Urinary bladder (tissue), 4 donors: ENCODE measurements around the gene CRTC1. TPM values are rescaled to one million over a fixed set of nuclear protein-coding genes. Genes with fewer than 3 reads are reported as not detected.

ENCODE experiments used
- DNase-seq: peaks from one replicate; pipeline ENCODE4 v3.0.0-alpha.2; 2015; ENCODE audit errors: extremely low spot score
- H3K27ac ChIP-seq: one replicate; pipeline ENCODE4 v1.5.1; 2013; ENCODE audit warnings: low read depth, mild to moderate bottlenecking, moderate library complexity
- H3K36me3 ChIP-seq: one replicate; pipeline ENCODE4 v1.6.1; 2013; ENCODE audit warnings: mild to moderate bottlenecking, moderate library complexity; ENCODE audit not compliant: insufficient read depth
- H3K4me1 ChIP-seq: one replicate; pipeline ENCODE4 v1.6.1; 2013; ENCODE audit warnings: mild to moderate bottlenecking, moderate library complexity; ENCODE audit not compliant: insufficient read depth
- H3K4me3 ChIP-seq: one replicate; pipeline ENCODE4 v1.5.1; 2013; ENCODE audit warnings: low read depth, low read length
- WGBS: extraction: QIAGEN DNeasy Blood & Tissue Kit; methylation state at CpG from one replicate; pipeline ENCODE4 v1.1.7; 2013; 5-methylcytosine and 5-hydroxymethylcytosine counted together
- polyA plus RNA-seq: library from polyadenylated mRNA; stranded (reverse); fragments of 200-250 nt; gene quantifications from one replicate; pipeline ENCODE4 v1.2.3, GENCODE V29; 2013
- total RNA-seq: library from RNA; depleted of rRNA; stranded (reverse); fragments of >200 nt; gene quantifications from one replicate; pipeline ENCODE4 v1.2.3, GENCODE V29; 2014
- donor health status: healthy with polysubstance abuse.
- donor health status: healthy.

The CRTC1 gene
- total and polyA plus RNA-seq, 2 donors, result 4.8 to 13.6 TPM

DNA sequence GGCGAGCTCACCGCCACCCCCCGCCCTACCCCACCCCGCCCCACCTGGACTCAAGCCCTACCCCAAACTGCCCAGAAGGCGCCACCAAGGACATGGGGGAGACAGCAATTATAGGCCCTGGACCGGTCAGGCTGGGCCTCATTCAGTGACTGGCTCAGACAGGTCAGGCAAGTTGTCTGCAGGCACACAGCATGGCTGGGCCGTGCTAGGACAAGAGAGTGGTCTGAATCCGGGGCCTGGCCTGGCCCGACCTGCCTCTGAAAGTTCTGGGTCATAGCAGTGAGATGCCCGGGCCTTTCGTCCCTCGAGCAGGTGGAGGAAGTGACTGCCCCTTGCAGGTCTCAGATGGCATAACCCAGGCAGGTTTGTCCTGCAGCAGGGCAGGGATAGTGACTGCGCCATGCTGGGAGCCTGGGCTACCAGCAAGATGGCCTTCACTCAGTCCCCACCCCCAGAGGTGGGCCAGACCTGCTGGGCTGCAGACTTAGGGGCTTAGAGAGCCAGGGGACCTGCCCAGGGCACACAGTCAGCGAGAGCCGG is 86.6 kb downstream of the CRTC1 start:
- Histone ChIP-seq H3K36me3 (no peaks in the 10 kb centered on the region), H3K4me3 (no peak overlapping the region), H3K27ac (no peak overlapping the region), H3K4me1 (no peaks in the 10 kb centered on the region)
- WGBS, result 95% methylated on average over 15 of the region's 15 CpGs
- no peak for DNase-seq

DNA sequence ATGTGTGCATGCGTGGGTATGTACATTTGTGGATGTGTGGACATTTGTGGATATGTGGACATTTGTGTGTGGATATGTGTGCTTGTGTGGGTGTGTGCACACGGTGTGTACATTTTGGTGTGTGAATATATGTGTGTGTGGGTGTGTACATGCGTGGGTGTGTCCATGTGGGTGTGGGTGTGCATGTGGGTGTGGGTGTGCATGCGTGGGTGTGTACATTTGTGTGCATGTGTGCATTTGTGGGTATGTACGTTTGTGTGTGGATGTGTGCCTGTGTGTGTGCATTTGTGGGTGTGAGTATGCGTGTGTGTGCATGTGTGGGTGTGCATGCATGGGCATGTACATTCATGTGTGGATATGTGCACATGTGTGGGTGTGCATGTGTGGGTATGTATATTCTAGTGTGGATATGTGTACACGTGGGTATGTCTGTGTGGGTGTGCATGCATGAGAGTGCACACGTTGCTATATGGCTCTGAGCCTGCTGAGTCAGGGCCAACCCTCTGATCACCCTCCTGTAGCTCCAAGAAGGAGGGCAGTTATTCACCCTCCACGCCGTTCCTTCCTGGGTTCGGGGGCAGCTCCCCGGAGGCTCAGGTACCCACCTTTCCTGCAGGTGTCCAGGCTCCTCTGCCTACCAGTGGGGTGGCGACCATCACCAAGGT is 87.3 kb downstream of the CRTC1 start:
- Histone ChIP-seq H3K4me1 (no peaks in the 10 kb centered on the region), H3K36me3 (no peaks in the 10 kb centered on the region), H3K27ac (no peak overlapping the region), H3K4me3 (no peak overlapping the region)
- DNase-seq, result no peak
- 82% methylated on average over 13 of the region's 13 CpGs for WGBS

DNA sequence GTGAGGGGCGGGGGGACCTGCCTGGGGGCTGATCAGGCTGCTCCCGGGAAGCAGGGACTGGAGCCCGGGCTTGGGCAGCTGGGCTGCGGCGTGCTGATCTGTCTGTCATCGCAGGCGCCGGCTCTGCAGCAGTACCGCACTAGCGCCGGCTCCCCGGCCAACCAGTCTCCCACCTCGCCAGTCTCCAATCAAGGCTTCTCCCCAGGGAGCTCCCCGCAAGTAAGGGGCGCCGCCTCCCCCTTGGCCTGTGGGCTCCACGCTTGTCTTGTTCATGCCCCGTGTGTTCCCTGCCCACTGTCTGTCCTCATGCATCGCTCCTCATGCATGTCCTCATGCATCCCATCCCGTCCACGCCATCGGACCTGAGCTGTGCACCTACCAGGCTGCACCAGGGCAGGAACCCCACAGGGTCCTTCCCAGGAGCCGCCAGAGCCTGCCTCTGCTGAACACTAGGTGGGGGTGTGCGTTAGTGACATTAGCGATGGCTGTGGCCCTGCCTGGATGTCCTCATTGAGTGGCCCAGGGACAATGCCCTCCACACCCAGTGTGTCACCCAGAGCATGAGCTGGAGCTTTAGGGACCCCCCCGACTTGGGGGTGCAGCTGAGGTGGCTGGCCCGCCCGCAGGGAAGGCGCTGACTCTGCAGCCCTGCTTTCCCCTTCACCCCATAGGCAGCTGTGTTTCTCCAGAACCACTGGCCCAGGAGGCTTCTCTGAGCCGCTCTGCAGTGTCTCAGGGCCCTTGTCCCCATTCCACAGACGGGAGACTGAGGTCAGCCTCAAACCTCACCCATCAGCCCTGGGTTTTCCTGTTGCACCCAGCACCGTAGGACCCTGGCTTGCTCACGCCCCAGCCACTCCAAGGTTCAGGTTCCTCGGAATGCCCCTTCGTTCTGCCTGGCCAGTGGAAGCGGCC is 88.1 kb downstream of the CRTC1 start:
- DNase-seq, result no peak
- no peak overlapping the region for H3K27ac ChIP-seq
- no peaks in the 10 kb centered on the region for H3K36me3 ChIP-seq
- 92% methylated on average over 36 of the region's 36 CpGs for WGBS
- no peak overlapping the region for H3K4me3 ChIP-seq
- no peaks in the 10 kb centered on the region for H3K4me1 ChIP-seq

DNA sequence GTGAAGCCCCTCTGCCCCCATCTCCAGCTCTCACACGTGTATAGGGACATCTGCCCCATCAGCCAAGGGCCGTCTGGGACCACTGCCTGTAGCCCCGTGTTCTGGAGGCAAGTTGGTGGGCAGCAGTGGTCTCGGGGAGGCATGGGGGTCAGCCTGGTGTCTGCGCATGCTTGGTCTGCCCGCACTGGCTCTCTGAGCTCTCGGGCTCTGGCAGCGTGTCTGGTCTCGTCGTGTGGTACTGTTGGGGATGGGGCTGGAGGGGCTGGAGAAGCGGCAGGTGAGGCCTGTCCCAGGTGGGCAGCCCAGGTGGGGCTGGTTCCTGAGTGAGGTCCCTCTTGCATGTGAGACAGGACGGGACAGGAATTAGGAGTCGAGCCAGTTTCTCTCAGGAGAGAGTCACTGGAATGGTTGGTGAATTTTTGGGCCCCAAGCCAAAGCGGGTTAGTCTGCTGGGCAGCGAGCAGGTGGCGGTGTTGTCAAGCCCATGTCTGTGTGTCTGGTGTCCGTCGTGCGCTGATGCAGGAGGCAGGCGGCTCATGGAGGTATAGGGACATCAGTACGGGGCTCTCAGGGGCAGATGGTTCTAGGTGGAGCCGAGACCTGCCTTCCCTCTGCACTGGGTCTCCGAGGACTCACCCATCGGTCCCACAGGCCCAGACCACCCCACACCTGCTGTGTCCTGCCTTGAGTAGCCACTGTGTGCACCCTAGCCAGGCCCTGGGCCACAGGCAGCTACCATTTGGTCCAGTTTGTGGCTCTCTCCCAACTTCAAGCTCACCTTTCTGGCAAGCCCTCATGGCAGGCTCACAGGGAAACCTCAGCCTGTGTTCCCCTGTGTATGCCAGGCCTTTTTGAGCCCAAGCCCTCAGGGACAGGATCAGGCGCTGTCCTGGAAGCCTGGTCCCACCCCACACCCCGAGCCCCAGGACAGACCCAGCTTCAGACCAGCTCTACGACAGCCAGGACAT is 89.4 kb downstream of the CRTC1 start:
- no peaks in the 10 kb centered on the region for H3K36me3 ChIP-seq
- DNase-seq, result no peak
- WGBS, result 84% methylated on average over 27 of the region's 27 CpGs

DNA sequence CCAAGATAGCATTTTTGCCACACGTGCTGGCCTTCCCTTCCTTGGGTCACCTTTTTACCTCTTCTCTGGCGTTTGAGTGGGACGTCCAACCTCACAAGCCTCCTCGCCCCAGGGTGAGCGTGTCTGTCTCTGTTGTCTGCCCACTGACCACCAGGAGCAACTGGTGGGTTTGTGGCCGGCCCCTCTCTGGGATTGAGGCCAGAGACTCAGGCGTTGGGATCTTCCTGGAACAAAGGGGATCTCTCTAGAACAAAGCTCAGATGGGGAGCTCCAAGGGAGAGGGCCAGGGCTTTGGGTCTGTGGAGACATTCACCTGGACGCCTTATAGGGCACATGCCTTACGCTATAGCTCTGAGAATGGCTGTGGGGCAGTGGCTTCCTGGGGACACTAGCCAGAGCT is 90.2 kb downstream of the CRTC1 start:
- DNase-seq, result no peak
- no peaks in the 10 kb centered on the region for H3K36me3 ChIP-seq
- H3K4me1 ChIP-seq, result no peaks in the 10 kb centered on the region
- H3K4me3 ChIP-seq, result no peak overlapping the region
- H3K27ac ChIP-seq, result no peak overlapping the region
- 87% methylated on average over 9 of the region's 9 CpGs for WGBS

More for the DNA sequence above, 89.4 kb downstream of the CRTC1 start:
- Histone ChIP-seq H3K27ac (no peak overlapping the region), H3K4me1 (no peaks in the 10 kb centered on the region), H3K4me3 (no peak overlapping the region)

DNA sequence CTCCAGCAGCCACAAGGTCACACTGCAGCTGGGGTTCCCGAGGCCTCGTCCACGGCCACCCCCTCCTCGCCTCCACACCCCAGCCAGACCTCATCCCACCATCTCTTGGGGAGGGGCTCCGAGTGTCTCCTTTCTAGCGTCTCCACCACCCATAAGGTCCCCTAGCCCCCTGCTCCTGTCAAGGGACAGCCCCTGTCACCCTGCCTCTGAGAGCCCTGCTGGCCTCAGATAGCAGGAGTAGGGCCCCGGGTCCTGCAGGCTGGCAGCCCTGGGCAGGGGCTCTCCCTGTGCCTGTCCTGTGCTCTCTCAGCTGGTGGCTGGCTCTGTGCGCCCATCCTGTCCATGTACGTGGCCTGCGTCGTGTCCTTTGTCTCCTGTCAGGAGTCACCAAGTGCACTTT is 90.6 kb downstream of the CRTC1 start:
- no peak for DNase-seq
- Histone ChIP-seq H3K4me3 (no peak overlapping the region), H3K27ac (no peak overlapping the region), H3K4me1 (no peaks in the 10 kb centered on the region), H3K36me3 (no peaks in the 10 kb centered on the region)
- WGBS, result 90% methylated on average over 11 of the region's 11 CpGs

DNA sequence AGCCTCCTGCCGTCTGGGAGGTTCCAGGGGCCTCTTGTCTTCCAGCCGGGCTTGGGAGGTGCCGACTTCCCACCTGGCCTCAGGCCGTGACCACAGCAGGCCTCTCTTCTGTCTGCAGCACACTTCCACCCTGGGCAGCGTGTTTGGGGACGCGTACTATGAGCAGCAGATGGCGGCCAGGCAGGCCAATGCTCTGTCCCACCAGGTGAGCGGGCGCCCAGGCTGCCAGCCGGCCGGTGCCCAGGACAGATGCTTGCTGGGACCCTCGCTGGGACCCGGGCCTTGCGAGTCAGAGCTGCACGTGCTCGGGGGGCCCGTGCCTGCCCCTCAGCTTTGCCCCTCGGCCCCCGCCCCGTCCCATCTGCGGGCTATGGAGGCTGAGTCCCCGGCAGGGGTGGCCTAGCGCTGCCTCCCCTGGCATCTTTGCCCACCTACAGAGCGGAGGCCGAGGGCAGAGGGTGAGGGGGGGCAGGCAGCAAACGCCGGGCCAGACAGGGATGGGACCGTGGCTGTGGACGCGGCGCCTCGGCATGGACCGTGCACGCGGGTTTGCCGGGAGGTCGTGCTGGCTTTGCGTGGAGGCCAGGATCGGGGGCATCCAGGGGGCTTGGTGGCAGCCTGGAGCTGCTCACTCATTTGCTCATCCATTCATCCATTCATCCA is 91.4 kb downstream of the CRTC1 start:
- Histone ChIP-seq H3K4me1 (no peaks in the 10 kb centered on the region), H3K36me3 (no peaks in the 10 kb centered on the region), H3K27ac (no peak overlapping the region), H3K4me3 (no peak overlapping the region)
- DNase-seq, result no peak
- WGBS, result 96% methylated on average over 40 of the region's 40 CpGs

DNA sequence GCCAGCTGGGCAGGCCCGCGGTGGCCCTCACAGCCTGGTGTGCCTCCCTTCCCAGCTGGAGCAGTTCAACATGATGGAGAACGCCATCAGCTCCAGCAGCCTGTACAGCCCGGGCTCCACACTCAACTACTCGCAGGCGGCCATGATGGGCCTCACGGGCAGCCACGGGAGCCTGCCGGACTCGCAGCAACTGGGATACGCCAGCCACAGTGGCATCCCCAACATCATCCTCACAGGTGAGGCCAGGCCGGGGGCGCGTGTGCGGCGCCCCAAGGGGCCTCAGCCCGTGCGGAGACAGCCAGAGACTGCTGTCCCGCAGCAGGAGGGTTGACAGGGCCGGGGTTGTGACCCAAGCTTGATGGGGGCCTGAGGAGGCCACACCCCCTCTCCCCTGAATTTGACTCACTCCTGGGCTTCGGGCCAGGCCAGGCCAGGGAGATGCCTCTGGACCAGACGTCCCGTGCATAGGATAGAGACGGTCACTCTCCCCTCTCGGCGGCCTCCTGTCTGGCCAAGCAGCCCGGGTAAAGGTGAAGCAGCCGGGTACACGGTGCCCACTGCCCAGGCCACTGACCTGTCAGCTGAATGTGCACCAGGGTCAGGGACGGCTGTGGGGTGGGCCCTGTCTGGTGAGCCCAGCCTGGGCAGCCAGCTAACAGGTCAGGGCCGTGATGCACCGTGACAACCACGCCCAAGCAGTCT is 92.3 kb downstream of the CRTC1 start:
- DNase-seq, result no peak
- Histone ChIP-seq H3K4me1 (no peaks in the 10 kb centered on the region), H3K4me3 (no peak overlapping the region), H3K36me3 (no peaks in the 10 kb centered on the region), H3K27ac (no peak overlapping the region)
- WGBS, result 86% methylated on average over 33 of the region's 33 CpGs

DNA sequence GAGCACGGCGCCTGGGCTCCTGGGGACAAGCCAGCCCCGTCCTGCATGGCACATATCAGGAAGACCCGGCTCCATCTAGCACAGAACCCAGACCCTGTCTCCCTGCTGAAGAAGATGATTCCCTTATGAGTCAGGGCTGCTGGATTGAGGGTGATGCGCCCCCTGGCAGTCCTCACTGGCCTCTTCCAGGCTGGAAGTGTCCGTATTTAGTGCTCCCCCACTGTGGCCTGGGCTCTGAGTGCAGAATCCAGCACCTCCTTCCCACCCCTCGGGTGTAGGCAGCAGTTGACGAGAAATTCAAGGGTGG is 92.8 kb downstream of the CRTC1 start:
- Histone ChIP-seq H3K36me3 (no peaks in the 10 kb centered on the region), H3K27ac (no peak overlapping the region), H3K4me3 (no peak overlapping the region), H3K4me1 (no peaks in the 10 kb centered on the region)
- 78% methylated on average over 8 of the region's 8 CpGs for WGBS
- no peak for DNase-seq

DNA sequence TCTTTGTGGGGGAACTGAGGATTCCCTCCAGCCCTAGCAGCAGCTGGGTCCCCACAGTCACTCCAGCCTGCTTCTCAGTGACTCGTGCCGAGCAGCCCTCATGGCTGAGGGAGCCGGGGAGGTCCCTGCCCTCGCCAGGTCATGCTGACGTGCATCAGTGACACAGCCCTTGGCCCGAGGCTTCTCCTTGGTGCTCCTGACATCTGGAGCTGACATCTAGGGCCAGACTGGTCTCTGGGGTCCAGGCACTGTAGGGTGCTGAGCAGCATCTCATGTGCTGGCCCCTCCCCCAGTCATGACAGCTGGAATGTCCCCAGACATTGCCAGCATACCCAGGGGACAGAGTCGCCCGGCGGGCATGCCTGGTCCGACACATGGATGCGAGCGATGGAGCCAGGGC is 93.3 kb downstream of the CRTC1 start:
- H3K27ac ChIP-seq, result no peak overlapping the region
- H3K4me3 ChIP-seq, result no peak overlapping the region
- no peak for DNase-seq
- WGBS, result 84% methylated on average over 12 of the region's 12 CpGs
- H3K36me3 ChIP-seq, result no peaks in the 10 kb centered on the region
- H3K4me1 ChIP-seq, result no peaks in the 10 kb centered on the region

DNA sequence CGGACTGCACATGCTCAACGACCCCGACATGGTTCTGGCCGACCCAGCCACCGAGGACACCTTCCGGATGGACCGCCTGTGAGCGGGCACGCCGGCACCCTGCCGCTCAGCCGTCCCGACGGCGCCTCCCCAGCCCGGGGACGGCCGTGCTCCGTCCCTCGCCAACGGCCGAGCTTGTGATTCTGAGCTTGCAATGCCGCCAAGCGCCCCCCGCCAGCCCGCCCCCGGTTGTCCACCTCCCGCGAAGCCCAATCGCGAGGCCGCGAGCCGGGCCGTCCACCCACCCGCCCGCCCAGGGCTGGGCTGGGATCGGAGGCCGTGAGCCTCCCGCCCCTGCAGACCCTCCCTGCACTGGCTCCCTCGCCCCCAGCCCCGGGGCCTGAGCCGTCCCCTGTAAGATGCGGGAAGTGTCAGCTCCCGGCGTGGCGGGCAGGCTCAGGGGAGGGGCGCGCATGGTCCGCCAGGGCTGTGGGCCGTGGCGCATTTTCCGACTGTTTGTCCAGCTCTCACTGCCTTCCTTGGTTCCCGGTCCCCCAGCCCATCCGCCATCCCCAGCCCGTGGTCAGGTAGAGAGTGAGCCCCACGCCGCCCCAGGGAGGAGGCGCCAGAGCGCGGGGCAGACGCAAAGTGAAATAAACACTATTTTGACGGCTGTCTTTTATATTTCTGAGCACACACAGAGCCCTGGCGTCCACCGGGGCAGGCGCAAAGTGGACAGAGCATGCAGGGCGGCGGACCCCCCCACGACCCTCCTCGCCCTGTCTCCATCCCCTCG is 94.0 kb downstream of the CRTC1 start:
- Histone ChIP-seq H3K4me3 (no peak overlapping the region), H3K36me3 (no peaks in the 10 kb centered on the region), H3K27ac (no peak overlapping the region), H3K4me1 (no peaks in the 10 kb centered on the region)
- DNase-seq, result no peak
- WGBS, result 79% methylated on average over 71 of the region's 71 CpGs

DNA sequence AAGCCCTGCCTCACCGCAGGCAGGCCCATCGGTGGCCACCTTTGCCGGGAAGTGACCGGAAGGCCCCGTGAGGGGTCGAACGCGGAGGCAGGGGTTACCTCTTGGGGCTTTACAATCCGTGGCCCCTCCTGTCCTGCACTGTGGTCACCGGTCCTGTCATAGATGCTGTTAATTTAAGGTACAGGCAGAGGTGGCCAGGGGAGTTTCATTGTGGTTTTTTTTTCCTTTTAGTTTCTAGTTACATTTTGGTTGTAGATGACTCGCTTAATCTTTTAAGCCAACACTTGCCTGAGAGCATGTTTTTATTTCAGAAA is 94.6 kb downstream of the CRTC1 start:
- no peak for DNase-seq
- Histone ChIP-seq H3K27ac (no peak overlapping the region), H3K36me3 (no peaks in the 10 kb centered on the region), H3K4me1 (no peaks in the 10 kb centered on the region), H3K4me3 (no peak overlapping the region)
- WGBS, result 79% methylated on average over 11 of the region's 11 CpGs
